Type B pancreatic cell (in vitro differentiated cells): ENCODE results near the gene SLC35D2. TPM values are rescaled to one million over a fixed set of nuclear protein-coding genes. Genes with fewer than 3 reads are reported as not detected.

Experiments used
- DNase-seq: peaks from one replicate; pipeline ENCODE4 v3.0.0; 2021; ENCODE audit warnings: mixed read lengths; ENCODE audit not compliant: unreplicated experiment; ENCODE audit errors: extremely low spot score
- H3K27ac Mint-ChIP-seq: 2 replicates; pipeline ENCODE4 v1.8.0; 2021; ENCODE audit warnings: mild to moderate bottlenecking, mixed read lengths
- H3K27me3 Mint-ChIP-seq: 2 replicates; pipeline ENCODE4 v1.8.0; 2021; ENCODE audit warnings: mixed read lengths
- H3K36me3 Mint-ChIP-seq: 2 replicates; pipeline ENCODE4 v1.8.0; 2021; ENCODE audit warnings: mixed read lengths
- H3K4me1 Mint-ChIP-seq: one replicate; pipeline ENCODE4 v1.8.0; 2021; ENCODE audit warnings: mixed read lengths; ENCODE audit not compliant: unreplicated experiment
- H3K4me3 Mint-ChIP-seq: 2 replicates; pipeline ENCODE4 v1.8.0; 2021; ENCODE audit warnings: mild to moderate bottlenecking, mixed read lengths
- H3K9me3 Mint-ChIP-seq: 2 replicates; pipeline ENCODE4 v1.8.0; 2021; ENCODE audit warnings: mixed read lengths
- CTCF ChIP-seq: fragments of 200-600 bp; sonication (generic); conservative IDR thresholded peaks from 2 replicates; pipeline ENCODE4 v1.5.0; 2021; ENCODE audit warnings: antibody characterized with exemption, mild to moderate bottlenecking
- total RNA-seq: library from RNA; stranded (reverse); gene quantifications from 2 replicates; pipeline ENCODE4 v1.2.1, GENCODE V29; 2021; ENCODE audit warnings: low replicate concordance

The SLC35D2 gene
- total RNA-seq, 1 donor from 2014 or later: 25.7 TPM

- peak overlapping the region; percentile 90 for H3K4me3 Mint-ChIP-seq
- H3K36me3 Mint-ChIP-seq: peaks cover 3% of the 10 kb centered on the region
- H3K27ac Mint-ChIP-seq: peak overlapping the region; percentile 80
- no peak for DNase-seq
- H3K27me3 Mint-ChIP-seq: no peaks in the 10 kb centered on the region
- no peak for TF ChIP-seq CTCF
- no peaks in the 10 kb centered on the region for H3K9me3 Mint-ChIP-seq
- H3K4me1 Mint-ChIP-seq: peaks cover 28% of the 10 kb centered on the region
Observed at GRCh38 chr9:96417661-96418082, 34.2 kb upstream of the SLC35D2 start.

- Mint-ChIP-seq H3K4me3 (peak overlapping the region; percentile 95), H3K4me1 (peaks cover 28% of the 10 kb centered on the region), H3K27me3 (no peaks in the 10 kb centered on the region), H3K9me3 (no peaks in the 10 kb centered on the region), H3K36me3 (peaks cover 3% of the 10 kb centered on the region), H3K27ac (peak overlapping the region; percentile 94)
- DNase-seq: peak; percentile 91
- no peak for TF ChIP-seq CTCF
Observed at GRCh38 chr9:96417051-96417586, 33.6 kb upstream of the SLC35D2 start.

DNA sequence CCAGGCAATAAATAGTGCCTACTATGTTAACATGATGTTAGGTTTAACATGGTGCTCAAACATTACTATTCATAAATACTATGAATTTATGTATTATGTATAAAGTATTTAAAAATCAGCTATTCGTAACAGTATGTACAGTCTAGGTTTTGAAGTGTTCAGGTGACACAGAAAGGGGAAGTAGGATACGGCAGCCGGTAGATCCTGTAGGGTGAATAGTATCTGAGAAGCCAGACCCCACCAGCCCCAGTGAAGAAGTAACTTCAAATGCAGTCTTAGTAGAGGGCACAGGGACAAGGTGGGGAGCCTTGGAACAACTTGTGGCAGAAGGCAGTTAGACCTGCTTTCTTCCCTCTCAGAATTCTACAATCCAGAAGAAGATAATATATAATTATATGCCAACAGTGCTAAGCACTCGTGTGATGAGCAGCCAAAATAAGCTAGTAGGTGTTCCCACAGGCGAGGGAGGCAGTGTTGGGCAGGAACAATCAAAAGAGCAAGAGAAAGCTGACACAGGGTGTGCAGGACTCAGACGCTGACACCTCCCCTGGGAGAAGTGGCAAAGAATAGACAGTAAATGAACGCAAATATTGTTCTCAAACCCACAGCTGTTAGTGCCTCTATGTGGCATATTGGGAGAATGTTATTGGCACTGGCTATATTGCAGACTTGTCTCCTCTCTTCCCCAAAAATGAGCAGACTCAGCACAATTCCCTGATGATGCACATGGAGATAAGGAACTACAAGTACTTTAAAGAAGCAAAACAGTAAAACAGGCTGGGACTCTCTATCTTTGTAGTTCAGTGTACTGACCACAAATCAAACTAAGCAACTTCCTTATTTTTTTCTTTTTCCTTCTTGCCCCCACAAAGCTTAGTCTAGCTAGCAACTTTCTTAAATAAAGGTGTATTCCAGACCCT is 30.1 kb upstream of the SLC35D2 start:
- H3K36me3 Mint-ChIP-seq: peaks cover 9% of the 10 kb centered on the region
- H3K27ac Mint-ChIP-seq: peak overlapping the region; percentile 53
- DNase-seq: no peak
- H3K4me1 Mint-ChIP-seq: peaks cover 7% of the 10 kb centered on the region
- H3K27me3 Mint-ChIP-seq: no peaks in the 10 kb centered on the region
- no peaks in the 10 kb centered on the region for H3K9me3 Mint-ChIP-seq
- no peak for TF ChIP-seq CTCF
- H3K4me3 Mint-ChIP-seq: peak overlapping the region; percentile 9

DNA sequence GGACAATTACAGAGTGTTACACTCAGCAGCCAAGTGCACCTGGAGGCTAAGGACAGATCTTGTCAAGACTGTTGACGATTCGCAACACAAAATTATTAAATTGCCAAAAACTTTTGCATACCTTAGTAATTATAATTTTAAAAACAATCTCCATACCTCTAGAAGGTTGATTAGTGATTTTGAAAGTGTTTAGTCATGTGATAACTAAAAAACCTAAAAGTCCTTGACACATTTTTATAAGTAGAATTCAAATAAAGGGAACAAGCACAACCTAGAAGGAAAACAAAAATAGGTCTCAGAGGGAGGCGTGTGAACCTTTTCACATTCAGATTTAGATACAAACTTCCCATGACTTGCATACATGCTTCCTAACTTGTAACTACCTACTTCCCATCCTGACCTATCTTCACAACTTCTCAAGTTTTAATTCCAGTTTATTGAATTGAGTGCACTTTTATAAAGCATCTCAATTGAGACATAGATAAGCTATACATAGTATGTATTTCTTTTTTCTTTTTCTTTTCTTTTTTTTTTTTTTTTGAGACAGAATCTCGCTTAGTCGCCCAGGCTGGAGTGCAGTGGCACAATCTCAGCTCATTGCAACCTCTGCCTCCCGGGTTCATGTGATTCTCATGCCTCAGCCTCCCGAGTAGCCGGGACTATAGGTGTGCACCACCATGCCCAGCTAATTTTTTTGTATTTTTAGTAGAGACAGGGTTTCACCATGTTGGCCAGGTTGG is 28.8 kb upstream of the SLC35D2 start:
- no peak for TF ChIP-seq CTCF
- Mint-ChIP-seq H3K9me3 (no peaks in the 10 kb centered on the region), H3K27ac (no peak overlapping the region), H3K4me1 (peaks cover 7% of the 10 kb centered on the region), H3K27me3 (no peaks in the 10 kb centered on the region), H3K36me3 (peaks cover 11% of the 10 kb centered on the region), H3K4me3 (no peak overlapping the region)
- no peak for DNase-seq

- H3K4me1 Mint-ChIP-seq: no peaks in the 10 kb centered on the region
- no peak overlapping the region for H3K4me3 Mint-ChIP-seq
- no peak for TF ChIP-seq CTCF
- no peak overlapping the region for H3K27ac Mint-ChIP-seq
- H3K36me3 Mint-ChIP-seq: peaks cover 10% of the 10 kb centered on the region
- no peak for DNase-seq
- no peaks in the 10 kb centered on the region for H3K27me3 Mint-ChIP-seq
- no peaks in the 10 kb centered on the region for H3K9me3 Mint-ChIP-seq
Observed at GRCh38 chr9:96411129-96411838, 27.8 kb upstream of the SLC35D2 start.
